MCF 10A (cell line): ENCODE results near the gene P2RY6. TPM values are rescaled to one million over a fixed set of nuclear protein-coding genes. Genes with fewer than 3 reads are reported as not detected.

Experiments used
- BruUV-seq: library from RNA; stranded (reverse); fragments of 400-500 nt; replicated peaks from 2 replicates; lab custom pipeline; 2021; lab: Mats Ljungman, UMichigan
- CTCF ChIA-PET: fragments of 300-600 bp; sonication (Branson Sonifier 250); formaldehyde crosslinking; extraction: SDS; loops from one replicate; lab custom pipeline; 2021; ENCODE audit warnings: antibody characterized with exemption, inconsistent platforms; lab: Yijun Ruan, JAX
- POLR2A ChIA-PET: fragments of 300-600, 350-650 bp; sonication (Branson Sonifier 250); formaldehyde crosslinking; extraction: SDS; loops from one replicate; lab custom pipeline; 2020; ENCODE audit warnings: antibody characterized with exemption, inconsistent platforms; lab: Yijun Ruan, JAX
- DNase-seq: peaks from one replicate; pipeline ENCODE4 v3.0.0-alpha.2; 2018; ENCODE audit not compliant: unreplicated experiment
- H3K27ac Mint-ChIP-seq: one replicate; pipeline ENCODE4 v1.8.0; 2022; ENCODE audit warnings: mild to moderate bottlenecking, low read depth, mixed read lengths; ENCODE audit not compliant: unreplicated experiment
- H3K27me3 Mint-ChIP-seq: one replicate; pipeline ENCODE4 v1.8.0; 2022; ENCODE audit warnings: mixed read lengths; ENCODE audit not compliant: insufficient read depth, unreplicated experiment
- H3K36me3 Mint-ChIP-seq: one replicate; pipeline ENCODE4 v1.8.0; 2022; ENCODE audit warnings: mild to moderate bottlenecking, moderate library complexity, mixed read lengths; ENCODE audit not compliant: insufficient read depth, unreplicated experiment
- H3K4me1 Mint-ChIP-seq: one replicate; pipeline ENCODE4 v1.8.0; 2022; ENCODE audit warnings: mixed read lengths; ENCODE audit not compliant: insufficient read depth, unreplicated experiment
- H3K4me3 Mint-ChIP-seq: one replicate; pipeline ENCODE4 v1.8.0; 2022; ENCODE audit warnings: mild to moderate bottlenecking, moderate library complexity, mixed read lengths; ENCODE audit not compliant: unreplicated experiment
- H3K9me3 Mint-ChIP-seq: one replicate; pipeline ENCODE4 v1.8.0; 2022; ENCODE audit warnings: mixed read lengths; ENCODE audit not compliant: unreplicated experiment
- intact Hi-C: fragments of 100-400 bp; cut with micrococcal nuclease; formaldehyde crosslinking; loops from 2 replicates; pipeline ENCODE4 v1.14.1; 2022
- total RNA-seq: library from RNA; stranded (reverse); gene quantifications from 2 replicates; pipeline ENCODE4 v1.2.3, GENCODE V29; 2022
- TF ChIP-seq, protein P1 (sequence below): fragments of 200-600 bp; IDR thresholded peaks from one replicate; pipeline ENCODE4 v1.8.0; 2022; ENCODE audit warnings: antibody characterized with exemption, mild to moderate bottlenecking; ENCODE audit not compliant: unreplicated experiment

P2RY6 gene
- total RNA-seq, 1 experiment from 2014 or later, result not detected

DNA sequence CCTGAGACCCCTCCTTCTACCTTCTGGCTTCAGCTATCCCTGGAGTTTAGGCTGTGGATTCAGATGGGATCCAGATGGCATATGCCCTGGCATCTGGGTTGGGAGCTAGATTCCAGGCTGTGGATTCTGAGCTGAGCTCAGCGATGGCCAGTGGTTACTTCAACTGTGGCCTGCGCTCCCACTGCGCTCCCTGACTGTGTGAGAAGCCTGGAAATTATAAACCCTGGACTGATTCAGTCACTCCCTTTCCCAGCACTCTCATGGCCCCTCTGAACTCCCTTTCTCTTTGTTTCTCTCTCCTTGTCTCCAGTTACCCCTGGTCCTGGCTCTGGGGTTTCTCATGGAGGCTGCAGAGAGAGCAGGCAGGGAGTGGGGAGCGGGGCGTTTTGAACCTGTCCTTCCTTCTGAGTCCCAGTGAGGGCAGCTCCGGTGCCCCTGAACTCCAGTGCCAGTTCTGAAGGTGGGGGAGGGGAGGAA lies 40.8 kb downstream of the P2RY6 start:
- Mint-ChIP-seq H3K36me3 (peaks cover 5% of the 10 kb centered on the region), H3K9me3 (no peaks in the 10 kb centered on the region), H3K27me3 (no peaks in the 10 kb centered on the region), H3K27ac (peak overlapping the region; percentile 89), H3K4me1 (peaks cover 46% of the 10 kb centered on the region), H3K4me3 (peak overlapping the region; percentile 68)
- TF ChIP-seq, protein P1, sequence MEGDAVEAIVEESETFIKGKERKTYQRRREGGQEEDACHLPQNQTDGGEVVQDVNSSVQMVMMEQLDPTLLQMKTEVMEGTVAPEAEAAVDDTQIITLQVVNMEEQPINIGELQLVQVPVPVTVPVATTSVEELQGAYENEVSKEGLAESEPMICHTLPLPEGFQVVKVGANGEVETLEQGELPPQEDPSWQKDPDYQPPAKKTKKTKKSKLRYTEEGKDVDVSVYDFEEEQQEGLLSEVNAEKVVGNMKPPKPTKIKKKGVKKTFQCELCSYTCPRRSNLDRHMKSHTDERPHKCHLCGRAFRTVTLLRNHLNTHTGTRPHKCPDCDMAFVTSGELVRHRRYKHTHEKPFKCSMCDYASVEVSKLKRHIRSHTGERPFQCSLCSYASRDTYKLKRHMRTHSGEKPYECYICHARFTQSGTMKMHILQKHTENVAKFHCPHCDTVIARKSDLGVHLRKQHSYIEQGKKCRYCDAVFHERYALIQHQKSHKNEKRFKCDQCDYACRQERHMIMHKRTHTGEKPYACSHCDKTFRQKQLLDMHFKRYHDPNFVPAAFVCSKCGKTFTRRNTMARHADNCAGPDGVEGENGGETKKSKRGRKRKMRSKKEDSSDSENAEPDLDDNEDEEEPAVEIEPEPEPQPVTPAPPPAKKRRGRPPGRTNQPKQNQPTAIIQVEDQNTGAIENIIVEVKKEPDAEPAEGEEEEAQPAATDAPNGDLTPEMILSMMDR, result no peak
- ChIA-PET CTCF (interaction anchor here (0.7 to 3.5 kb wide), 4 partner anchors 11 to 323 kb away, joined by 3 to 20 read pairs (median 5); no protein-coding TSS in a partner anchor), POLR2A (interaction anchor here (0.5 to 0.9 kb wide), 2 partner anchors 42 to 842 kb away, joined by 3 to 4 read pairs; no protein-coding TSS in a partner anchor)
- intact Hi-C loops, result no loop called here
- BruUV-seq, result no TSS peak
- no peak for DNase-seq

DNA sequence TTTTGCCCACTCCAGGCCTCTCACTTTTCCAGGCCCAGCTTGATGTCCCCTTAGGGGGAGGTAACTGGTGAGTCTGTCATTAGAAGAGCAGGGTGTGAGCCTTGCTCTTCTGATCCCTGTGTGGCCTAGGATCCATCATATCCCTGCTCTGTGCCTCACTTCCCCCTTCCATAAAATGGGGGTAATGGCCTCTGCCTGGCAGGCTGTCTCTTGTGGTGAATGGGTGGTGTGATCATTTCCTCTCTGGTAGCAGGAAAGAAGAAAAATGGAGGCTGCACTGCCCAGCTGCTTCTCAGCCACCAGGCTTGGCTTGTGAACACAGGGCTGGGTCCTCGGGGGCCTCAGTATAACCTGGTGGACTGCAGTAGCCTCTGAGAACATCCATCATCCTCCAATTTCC lies 41.5 kb downstream of the P2RY6 start:
- TF ChIP-seq, protein P1, result no peak
- Mint-ChIP-seq H3K27ac (peak overlapping the region; percentile 89), H3K36me3 (peaks cover 5% of the 10 kb centered on the region), H3K4me1 (peaks cover 46% of the 10 kb centered on the region), H3K27me3 (no peaks in the 10 kb centered on the region), H3K4me3 (peak overlapping the region; percentile 40), H3K9me3 (no peaks in the 10 kb centered on the region)
- ChIA-PET CTCF (interaction anchor here (0.6 to 3.5 kb wide), 5 partner anchors 11 to 347 kb away, joined by 3 to 20 read pairs (median 4); no protein-coding TSS in a partner anchor), POLR2A (interaction anchor here (0.9 to 1.0 kb wide), 2 partner anchors 14 to 41 kb away, joined by 3 read pairs; no protein-coding TSS in a partner anchor)
- intact Hi-C loops, result no loop called here
- no peak for DNase-seq
- BruUV-seq, result no TSS peak

DNA sequence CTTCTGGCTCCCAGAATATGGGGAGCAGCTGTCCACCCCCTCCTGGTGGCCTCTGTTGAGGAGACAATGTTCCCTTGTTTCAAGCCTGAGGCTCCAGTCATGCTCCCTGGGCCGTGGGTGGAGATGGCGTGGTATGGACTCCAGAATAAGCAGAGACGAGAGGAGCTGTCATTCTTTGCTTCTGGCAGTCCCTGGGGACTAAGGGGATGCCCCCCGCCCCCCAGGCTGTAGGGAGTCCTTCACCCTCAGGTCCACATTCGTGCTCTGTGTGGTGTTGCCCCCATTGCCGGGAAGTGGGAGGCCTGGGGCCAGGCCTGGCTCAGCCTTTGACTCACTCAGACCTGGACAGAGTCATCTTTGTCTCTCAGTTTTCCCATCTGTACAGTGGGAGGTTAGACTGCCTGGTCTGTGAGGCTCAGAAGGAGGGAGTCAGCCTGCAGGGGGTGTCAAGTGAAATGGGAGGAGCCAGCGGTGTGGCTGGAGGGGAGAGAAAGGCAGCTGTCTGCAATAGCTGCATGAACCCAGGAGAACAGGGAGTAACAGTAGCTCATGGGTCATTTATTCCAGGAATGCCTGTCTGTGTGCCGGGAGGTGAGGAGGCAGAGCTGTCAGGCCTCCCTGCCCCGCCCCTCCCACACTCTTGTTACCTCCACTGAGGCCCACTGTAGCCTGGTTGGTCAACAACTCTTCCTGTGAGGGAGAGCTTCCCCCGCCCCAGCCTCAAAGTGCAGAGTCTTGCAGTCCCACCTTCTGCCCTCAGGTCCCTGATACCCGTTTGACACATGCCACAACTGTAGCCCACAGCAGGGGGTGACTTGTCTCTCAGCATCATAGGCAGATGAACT lies 42.2 kb downstream of the P2RY6 start:
- Mint-ChIP-seq H3K4me1 (peaks cover 46% of the 10 kb centered on the region), H3K27ac (peak overlapping the region; percentile 89), H3K4me3 (peak overlapping the region; percentile 40), H3K36me3 (peaks cover 12% of the 10 kb centered on the region), H3K27me3 (no peaks in the 10 kb centered on the region), H3K9me3 (no peaks in the 10 kb centered on the region)
- no peak for DNase-seq
- intact Hi-C loops, result no loop called here
- TF ChIP-seq, protein P1, result no peak
- POLR2A ChIA-PET, result interaction anchor here (1.0 kb wide), 2 partner anchors 14 to 42 kb away, joined by 3 read pairs; no protein-coding TSS in a partner anchor
- no TSS peak for BruUV-seq
- CTCF ChIA-PET, result interaction anchor here (0.7 to 3.5 kb wide), 5 partner anchors 12 to 23 kb away, joined by 3 to 20 read pairs (median 4); no protein-coding TSS in a partner anchor
